NCI-H510A treated with DMSO at 0.1 percent for 48 hours (cell line): ENCODE measurements around the gene FAAP24.
A peak's percentile ranks its signal among the peaks of the same experiment; 100 is the strongest.
"Not testable (repeated sequence)": the region's sequence is repeated elsewhere in the genome, so short reads cannot be mapped to it uniquely, and the experiment has no call there.

ENCODE experiments used
- DNase-seq: peaks from one replicate; lab custom pipeline; 2025; lab: John Stamatoyannopoulos, UW

FAAP24 gene

DNA sequence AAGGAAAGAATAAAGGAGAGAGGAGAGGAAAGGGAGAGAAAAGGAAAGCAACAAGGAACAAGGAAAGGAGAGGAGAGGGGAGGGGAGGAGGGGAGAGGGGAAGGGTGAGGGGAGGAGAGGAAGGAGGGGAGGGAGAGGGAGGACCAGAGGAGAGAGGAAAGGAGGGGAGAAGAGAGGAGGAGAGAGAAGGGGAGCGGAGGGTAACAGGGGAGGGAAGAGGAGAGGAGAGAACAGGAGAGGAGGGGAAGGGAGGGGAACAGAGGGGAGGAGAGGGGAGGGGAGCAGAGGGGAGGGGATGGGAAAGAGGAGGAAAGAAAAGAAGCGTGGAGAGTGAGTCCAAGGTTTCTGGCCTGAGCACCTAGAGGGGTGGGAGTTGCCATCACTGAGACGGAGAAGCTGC lies 26.7 kb downstream of the FAAP24 start:
- no peak for DNase-seq

- no peak for DNase-seq
Observed at GRCh38 chr19:33000510-33000909, 28.5 kb downstream of the FAAP24 start.

- DNase-seq: no peak
Observed at GRCh38 chr19:33000910-33001309, 28.9 kb downstream of the FAAP24 start.

GRCh38 chr19:33002126-33002865 lies 30.3 kb downstream of the FAAP24 start:
- DNase-seq: not testable (repeated sequence)

- DNase-seq: not testable (repeated sequence)
Observed at GRCh38 chr19:33003424-33004024, 31.5 kb downstream of the FAAP24 start.

DNA sequence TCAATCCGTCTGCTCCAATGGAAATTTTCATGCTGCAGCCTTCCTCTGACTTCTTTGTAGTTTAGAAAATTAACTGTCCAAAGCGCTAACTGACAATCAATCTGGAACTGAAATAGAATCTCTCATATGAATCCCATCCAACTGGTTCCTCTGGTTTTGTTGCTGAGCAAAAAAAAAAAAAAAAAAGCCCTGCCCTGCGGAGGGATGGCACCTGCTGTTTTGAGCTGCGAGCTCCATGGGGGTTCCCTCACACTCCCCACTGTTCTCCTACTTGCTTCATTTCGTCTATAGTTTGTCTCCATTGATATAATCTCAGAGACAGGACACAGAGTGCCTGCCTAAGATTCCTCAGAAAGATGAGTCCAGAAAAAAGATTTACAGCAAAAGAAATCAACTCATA lies 33.4 kb downstream of the FAAP24 start:
- DNase-seq: peak; percentile 95

DNA sequence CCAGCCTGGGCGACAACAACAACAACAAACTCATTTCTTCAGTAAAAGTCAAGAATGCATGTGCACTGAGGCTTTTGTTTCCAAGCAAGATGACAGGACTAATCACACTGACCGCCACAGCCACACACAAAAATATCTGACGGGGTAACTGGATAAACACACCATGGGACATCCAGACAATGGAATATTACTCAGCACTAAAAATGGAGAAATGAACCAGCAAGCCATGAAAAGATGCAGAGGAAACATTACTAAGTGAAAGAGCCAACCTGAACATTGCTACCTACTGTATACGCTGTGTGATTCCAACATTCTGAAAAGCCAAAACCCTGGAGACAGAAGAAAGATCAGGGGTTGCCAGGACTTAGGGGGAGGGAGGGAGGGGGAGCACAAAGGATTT lies 36.7 kb downstream of the FAAP24 start:
- DNase-seq: no peak

DNA sequence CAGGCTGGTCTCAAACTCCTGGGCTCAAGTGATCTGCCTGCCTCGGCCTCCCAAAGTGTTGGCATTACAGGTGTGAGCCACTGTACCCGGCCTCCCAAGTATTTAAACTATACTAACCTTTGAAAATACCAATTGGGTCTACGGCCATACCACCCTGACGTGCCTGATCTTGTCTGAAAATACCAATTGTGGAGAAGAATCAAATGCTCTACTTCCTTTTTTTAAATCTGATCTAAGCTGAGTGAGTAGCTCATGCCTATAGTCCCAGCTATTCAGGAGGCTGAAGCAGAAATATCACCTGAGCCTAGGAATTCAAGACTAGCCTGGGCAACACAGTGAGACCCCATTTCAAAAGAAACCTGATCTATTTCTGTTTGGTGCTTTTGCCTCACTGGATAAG lies 38.8 kb downstream of the FAAP24 start:
- DNase-seq: not testable (repeated sequence)

DNA sequence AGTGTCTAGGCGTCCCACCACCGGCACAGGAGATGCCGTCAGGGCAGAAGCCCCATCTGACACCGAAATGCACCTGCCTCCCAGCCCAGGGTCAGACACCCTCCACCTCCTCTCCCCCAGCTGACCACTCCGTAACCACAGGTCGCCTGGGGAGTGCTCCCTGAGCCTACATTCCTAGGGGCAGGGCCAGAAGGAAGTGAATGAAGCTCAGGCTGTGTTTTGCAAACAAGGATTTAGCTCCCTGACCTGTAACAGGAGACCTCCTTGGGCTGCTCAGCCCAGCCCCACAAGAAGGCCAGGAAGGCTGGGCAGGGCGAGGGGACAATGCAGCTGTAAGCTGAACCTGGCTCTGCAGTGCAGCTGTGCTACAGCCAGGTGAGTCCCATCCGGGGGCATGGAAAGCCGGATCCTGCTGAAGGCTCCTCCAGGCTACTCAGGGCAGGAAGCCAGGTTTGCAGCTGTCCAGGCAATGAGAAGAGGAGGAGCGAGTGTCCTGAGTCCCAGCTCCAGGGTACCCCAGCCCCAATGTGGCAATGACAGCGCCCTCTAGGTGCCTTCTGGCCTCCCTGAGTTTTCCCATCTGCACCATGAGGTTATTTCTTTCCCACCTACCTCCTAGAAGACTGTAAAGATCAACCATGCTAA lies 50.6 kb downstream of the FAAP24 start:
- no peak for DNase-seq

- no peak for DNase-seq
Observed at GRCh38 chr19:33024398-33024797, 52.4 kb downstream of the FAAP24 start.

- not testable (repeated sequence) for DNase-seq
Observed at GRCh38 chr19:33025468-33026238, 53.6 kb downstream of the FAAP24 start.

DNA sequence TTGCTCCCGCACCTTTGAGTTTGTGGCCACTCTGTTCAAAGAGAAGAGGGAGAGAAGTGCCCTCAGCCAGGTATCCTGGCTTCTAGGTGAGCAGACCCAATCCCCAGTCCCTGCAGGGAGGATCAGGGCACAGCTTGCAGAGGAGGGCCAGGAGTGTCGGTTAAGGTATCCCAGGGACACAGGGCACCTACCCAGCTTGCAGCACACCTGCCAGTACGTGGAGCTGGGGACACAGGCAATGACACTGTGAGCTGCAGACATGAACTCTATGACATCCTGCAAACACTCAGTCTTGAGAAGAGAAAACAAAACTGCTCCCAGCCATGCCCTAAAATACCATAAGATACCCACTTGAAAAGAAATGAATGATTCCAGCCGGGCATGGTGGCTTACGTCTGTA lies 54.6 kb downstream of the FAAP24 start:
- not testable (repeated sequence) for DNase-seq
